GM23248 (cell line): Measurements from ENCODE around the gene DUS1L. TPM values are rescaled to one million over a fixed set of nuclear protein-coding genes. Genes with fewer than 3 reads are reported as not detected.

Source experiments
- DNase-seq: peaks from one replicate; pipeline ENCODE4 v3.0.0-alpha.2; 2015
- H2AFZ ChIP-seq: fragments of 200-600 bp; sonication (generic); 2 replicates; pipeline ENCODE4 v1.6.1; 2016; ENCODE audit warnings: antibody characterized with exemption
- H3F3A ChIP-seq: fragments of 200-600 bp; sonication (generic); 2 replicates; pipeline ENCODE4 v1.6.1; 2016; ENCODE audit warnings: mild to moderate bottlenecking, antibody characterized with exemption, mixed run types; ENCODE audit not compliant: insufficient read depth
- H3K27ac ChIP-seq: fragments of 200-600 bp; sonication (generic); 2 replicates; pipeline ENCODE4 v1.5.1; 2016; ENCODE audit warnings: mild to moderate bottlenecking
- H3K27me3 ChIP-seq: fragments of 200-600 bp; sonication (generic); replicated peaks from 2 replicates; pipeline ENCODE4 v1.6.1; 2016; ENCODE audit warnings: mild to moderate bottlenecking; ENCODE audit not compliant: insufficient read depth
- H3K36me3 ChIP-seq: fragments of 200-600 bp; sonication (generic); 2 replicates; pipeline ENCODE4 v1.6.1; 2016; ENCODE audit warnings: low read depth, mild to moderate bottlenecking
- H3K4me1 ChIP-seq: fragments of 200-600 bp; sonication (generic); 2 replicates; pipeline ENCODE4 v1.6.1; 2016; ENCODE audit warnings: mild to moderate bottlenecking; ENCODE audit not compliant: insufficient read depth
- H3K4me2 ChIP-seq: fragments of 200-600 bp; sonication (generic); one replicate; pipeline ENCODE4 v1.6.1; 2016; ENCODE audit warnings: mild to moderate bottlenecking; ENCODE audit not compliant: unreplicated experiment
- H3K4me3 ChIP-seq: fragments of 200-600 bp; sonication (generic); 2 replicates; pipeline ENCODE4 v1.5.1; 2016; ENCODE audit warnings: mild to moderate bottlenecking
- H3K79me2 ChIP-seq: fragments of 200-600 bp; sonication (generic); 2 replicates; pipeline ENCODE4 v1.6.1; 2016; ENCODE audit warnings: mild to moderate bottlenecking; ENCODE audit not compliant: insufficient read depth
- H3K9ac ChIP-seq: fragments of 200-600 bp; sonication (generic); 2 replicates; pipeline ENCODE4 v1.6.1; 2016; ENCODE audit warnings: mild to moderate bottlenecking
- H3K9me2 ChIP-seq: fragments of 200-600 bp; sonication (generic); 2 replicates; pipeline ENCODE4 v1.6.1; 2016; ENCODE audit warnings: mixed run types, mild to moderate bottlenecking, moderate library complexity; ENCODE audit not compliant: insufficient read depth
- H3K9me3 ChIP-seq: fragments of 200-600 bp; sonication (generic); one replicate; pipeline ENCODE4 v1.6.1; 2017; ENCODE audit warnings: low read depth
- H4K20me1 ChIP-seq: fragments of 200-600 bp; sonication (generic); 2 replicates; pipeline ENCODE4 v1.6.0; 2016; ENCODE audit not compliant: insufficient read depth
- EZH2 ChIP-seq: fragments of 200-600 bp; sonication (generic); IDR thresholded peaks from 2 replicates; pipeline ENCODE4 v1.6.1; 2018; ENCODE audit warnings: antibody characterized with exemption, mild to moderate bottlenecking; ENCODE audit not compliant: insufficient read depth, poor library complexity, severe bottlenecking
- EZH2phosphoT487 ChIP-seq: fragments of 200-600 bp; sonication (generic); IDR thresholded peaks from 2 replicates; pipeline ENCODE4 v1.6.1; 2018; ENCODE audit warnings: antibody characterized with exemption, moderate library complexity, mild to moderate bottlenecking, low read depth; ENCODE audit not compliant: insufficient read depth
- WGBS, 2 experiments: methylation state at CpG; one replicate each; pipeline ENCODE4 v1.1.6; 2015 to 2017; ENCODE audit warnings: low lambda C conversion rate in 2 of 2, low coverage in 1 of 2; ENCODE audit errors: missing lambda C conversion rate in 2 of 2; 5-methylcytosine and 5-hydroxymethylcytosine counted together
- in situ Hi-C: fragments of 300-500 bp; cut with MboI; formaldehyde crosslinking; loops from 2 replicates; pipeline ENCODE4 v1.15.0; 2020
- polyA plus RNA-seq: library from polyadenylated mRNA; unstranded; fragments of >200 nt; fragmentation: Nextera tagmentation; extraction: Ambion mirVana; gene quantifications from 2 replicates; pipeline ENCODE4 v1.2.1, GENCODE V29; 2016
- total RNA-seq: library from RNA; depleted of rRNA; stranded (reverse); fragments of >200 nt; shearing (Covaris generic); gene quantifications from 2 replicates; pipeline ENCODE4 v1.2.3, GENCODE V29; 2014

The DUS1L gene
- total and polyA plus RNA-seq, 2 experiments from 2014 or later, result 13.3 to 61.2 TPM

GRCh38 chr17:82015311-82015971 lies 50.2 kb downstream of the DUS1L start:
- no peaks in the 10 kb centered on the region for H3K9me2 ChIP-seq
- no peaks in the 10 kb centered on the region for H3K4me1 ChIP-seq
- H2AFZ ChIP-seq, result no peak overlapping the region
- no peaks in the 10 kb centered on the region for H4K20me1 ChIP-seq
- H3K36me3 ChIP-seq, result no peaks in the 10 kb centered on the region
- no peaks in the 10 kb centered on the region for H3F3A ChIP-seq
- 80% methylated on average over 20 to 24 of the region's 24 CpGs for WGBS, 2 experiments
- no peak overlapping the region for H3K4me3 ChIP-seq
- H3K27ac ChIP-seq, result no peak overlapping the region
- DNase-seq, result no peak
- no peak overlapping the region for H3K9ac ChIP-seq
- in situ Hi-C loops, result no loop called here
- H3K79me2 ChIP-seq, result no peaks in the 10 kb centered on the region
- no peak overlapping the region for H3K4me2 ChIP-seq
- no peaks in the 10 kb centered on the region for H3K9me3 ChIP-seq
- TF ChIP-seq EZH2 (no peak), EZH2phosphoT487 (no peak)
- H3K27me3 ChIP-seq, result no peaks in the 10 kb centered on the region

- TF ChIP-seq EZH2, result no peak
- no peak for TF ChIP-seq EZH2phosphoT487
- DNase-seq, result no peak
- no peaks in the 10 kb centered on the region for H3K9me3 ChIP-seq
- no peaks in the 10 kb centered on the region for H3K27me3 ChIP-seq
- no peak overlapping the region for H2AFZ ChIP-seq
- H3K27ac ChIP-seq, result no peak overlapping the region
- H3K9ac ChIP-seq, result no peak overlapping the region
- H3K4me3 ChIP-seq, result no peak overlapping the region
- no peaks in the 10 kb centered on the region for H3K36me3 ChIP-seq
- H3K4me2 ChIP-seq, result no peak overlapping the region
- no peaks in the 10 kb centered on the region for H4K20me1 ChIP-seq
- no peaks in the 10 kb centered on the region for H3K4me1 ChIP-seq
- H3K9me2 ChIP-seq, result no peaks in the 10 kb centered on the region
- no peaks in the 10 kb centered on the region for H3F3A ChIP-seq
- WGBS, 2 experiments, result 73 to 91% methylated on average over 9 to 11 of the region's 13 CpGs
- no peaks in the 10 kb centered on the region for H3K79me2 ChIP-seq
- in situ Hi-C loops, result no loop called here
Observed at GRCh38 chr17:82014971-82015310, 50.7 kb downstream of the DUS1L start.

- no peaks in the 10 kb centered on the region for H3K79me2 ChIP-seq
- no peaks in the 10 kb centered on the region for H3K27me3 ChIP-seq
- H3K36me3 ChIP-seq, result no peaks in the 10 kb centered on the region
- no peak overlapping the region for H3K4me3 ChIP-seq
- no peaks in the 10 kb centered on the region for H3K9me2 ChIP-seq
- H3K9ac ChIP-seq, result no peak overlapping the region
- no peaks in the 10 kb centered on the region for H4K20me1 ChIP-seq
- H3K4me1 ChIP-seq, result no peaks in the 10 kb centered on the region
- in situ Hi-C loops, result no loop called here
- no peak overlapping the region for H3K4me2 ChIP-seq
- H3F3A ChIP-seq, result no peaks in the 10 kb centered on the region
- H3K27ac ChIP-seq, result no peak overlapping the region
- no peak overlapping the region for H2AFZ ChIP-seq
- no peak for TF ChIP-seq EZH2phosphoT487
- no peak for TF ChIP-seq EZH2
- no peak for DNase-seq
- 57 to 66% methylated on average over 21 to 23 of the region's 23 CpGs for WGBS, 2 experiments
- no peaks in the 10 kb centered on the region for H3K9me3 ChIP-seq
Observed at GRCh38 chr17:82014432-82014831, 51.2 kb downstream of the DUS1L start.

- no peaks in the 10 kb centered on the region for H3F3A ChIP-seq
- no peak overlapping the region for H3K4me3 ChIP-seq
- H3K36me3 ChIP-seq, result no peaks in the 10 kb centered on the region
- no peak overlapping the region for H2AFZ ChIP-seq
- H3K9me2 ChIP-seq, result no peaks in the 10 kb centered on the region
- no peak for TF ChIP-seq EZH2phosphoT487
- TF ChIP-seq EZH2, result no peak
- no peak for DNase-seq
- no peak overlapping the region for H3K27ac ChIP-seq
- H3K9ac ChIP-seq, result no peak overlapping the region
- H3K27me3 ChIP-seq, result no peaks in the 10 kb centered on the region
- H3K9me3 ChIP-seq, result no peaks in the 10 kb centered on the region
- H3K4me1 ChIP-seq, result no peaks in the 10 kb centered on the region
- 91 to 93% methylated on average over 13 to 16 of the region's 16 CpGs for WGBS, 2 experiments
- in situ Hi-C loops, result no loop called here
- H3K4me2 ChIP-seq, result no peak overlapping the region
- no peaks in the 10 kb centered on the region for H4K20me1 ChIP-seq
- no peaks in the 10 kb centered on the region for H3K79me2 ChIP-seq
Observed at GRCh38 chr17:82013772-82014321, 51.8 kb downstream of the DUS1L start.
